KMS-11 (cell line): ENCODE measurements around the gene PRPF19.

Experiments
- H2AFZ ChIP-seq: fragments of 200-600 bp; sonication (generic); 2 replicates; pipeline ENCODE4 v1.6.1; 2016; ENCODE audit warnings: antibody characterized with exemption, mixed run types, low read depth
- H3K27ac ChIP-seq: fragments of 200-600 bp; sonication (generic); 2 replicates; pipeline ENCODE4 v1.6.1; 2016; ENCODE audit warnings: mild to moderate bottlenecking, mixed run types
- H3K27me3 ChIP-seq: fragments of 200-600 bp; sonication (generic); 2 replicates; pipeline ENCODE4 v1.6.1; 2017; ENCODE audit warnings: mild to moderate bottlenecking, low read depth, mixed run types, moderate library complexity; ENCODE audit not compliant: insufficient read depth
- H3K36me3 ChIP-seq: fragments of 200-600 bp; sonication (generic); 2 replicates; pipeline ENCODE4 v1.6.1; 2017; ENCODE audit warnings: mild to moderate bottlenecking, mixed run types; ENCODE audit not compliant: insufficient read depth
- H3K4me1 ChIP-seq: fragments of 200-600 bp; sonication (generic); 2 replicates; pipeline ENCODE4 v1.6.1; 2016; ENCODE audit warnings: mild to moderate bottlenecking, low read depth, mixed run types; ENCODE audit not compliant: poor library complexity, severe bottlenecking
- H3K4me2 ChIP-seq: fragments of 200-600 bp; sonication (generic); 2 replicates; pipeline ENCODE4 v1.7.0; 2016; ENCODE audit warnings: mild to moderate bottlenecking, mixed run types
- H3K4me3 ChIP-seq: fragments of 200-600 bp; sonication (generic); IDR thresholded peaks from 2 replicates; pipeline ENCODE4 v1.6.1; 2017; ENCODE audit warnings: low read depth, low read length, mixed read lengths; ENCODE audit not compliant: insufficient read depth
- H3K79me2 ChIP-seq: fragments of 200-600 bp; sonication (generic); 2 replicates; pipeline ENCODE4 v1.6.1; 2016; ENCODE audit warnings: low read depth, mixed run types; ENCODE audit not compliant: insufficient read depth
- H3K9ac ChIP-seq: fragments of 200-600 bp; sonication (generic); 2 replicates; pipeline ENCODE4 v1.6.1; 2016; ENCODE audit warnings: mild to moderate bottlenecking, mixed run types
- H4K20me1 ChIP-seq: fragments of 200-600 bp; sonication (generic); 2 replicates; pipeline ENCODE4 v1.6.1; 2016; ENCODE audit warnings: mild to moderate bottlenecking, mixed run types; ENCODE audit not compliant: insufficient read depth
- TF ChIP-seq, protein P1 (sequence below): fragments of 200-600 bp; sonication (generic); conservative IDR thresholded peaks from 2 replicates; pipeline ENCODE4 v1.6.1; 2017; ENCODE audit warnings: low read depth, mild to moderate bottlenecking, antibody characterized with exemption, low read length, moderate library complexity, mixed read lengths

Gene PRPF19

GRCh38 chr11:60921777-60922335 lies 15.5 kb upstream of the PRPF19 start:
- Histone ChIP-seq H2AFZ (no peak overlapping the region), H3K4me2 (no peak overlapping the region), H3K4me3 (no peak overlapping the region), H3K79me2 (peaks cover 26% of the 10 kb centered on the region), H4K20me1 (peaks cover 4% of the 10 kb centered on the region), H3K36me3 (no peaks in the 10 kb centered on the region; the same call in 1 of the 2 replicates), H3K9ac (no peak overlapping the region), H3K27me3 (peaks cover 10% of the 10 kb centered on the region), H3K27ac (no peak overlapping the region), H3K4me1 (peaks cover 40% of the 10 kb centered on the region)
- TF ChIP-seq, protein P1, sequence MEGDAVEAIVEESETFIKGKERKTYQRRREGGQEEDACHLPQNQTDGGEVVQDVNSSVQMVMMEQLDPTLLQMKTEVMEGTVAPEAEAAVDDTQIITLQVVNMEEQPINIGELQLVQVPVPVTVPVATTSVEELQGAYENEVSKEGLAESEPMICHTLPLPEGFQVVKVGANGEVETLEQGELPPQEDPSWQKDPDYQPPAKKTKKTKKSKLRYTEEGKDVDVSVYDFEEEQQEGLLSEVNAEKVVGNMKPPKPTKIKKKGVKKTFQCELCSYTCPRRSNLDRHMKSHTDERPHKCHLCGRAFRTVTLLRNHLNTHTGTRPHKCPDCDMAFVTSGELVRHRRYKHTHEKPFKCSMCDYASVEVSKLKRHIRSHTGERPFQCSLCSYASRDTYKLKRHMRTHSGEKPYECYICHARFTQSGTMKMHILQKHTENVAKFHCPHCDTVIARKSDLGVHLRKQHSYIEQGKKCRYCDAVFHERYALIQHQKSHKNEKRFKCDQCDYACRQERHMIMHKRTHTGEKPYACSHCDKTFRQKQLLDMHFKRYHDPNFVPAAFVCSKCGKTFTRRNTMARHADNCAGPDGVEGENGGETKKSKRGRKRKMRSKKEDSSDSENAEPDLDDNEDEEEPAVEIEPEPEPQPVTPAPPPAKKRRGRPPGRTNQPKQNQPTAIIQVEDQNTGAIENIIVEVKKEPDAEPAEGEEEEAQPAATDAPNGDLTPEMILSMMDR, result no peak

- Histone ChIP-seq H3K4me3 (no peak overlapping the region), H3K79me2 (peaks cover 32% of the 10 kb centered on the region), H3K4me1 (peaks cover 46% of the 10 kb centered on the region), H4K20me1 (peaks cover 4% of the 10 kb centered on the region), H2AFZ (no peak overlapping the region), H3K9ac (no peak overlapping the region), H3K27me3 (peaks cover 10% of the 10 kb centered on the region), H3K4me2 (no peak overlapping the region), H3K36me3 (no peaks in the 10 kb centered on the region; the same call in 1 of the 2 replicates), H3K27ac (no peak overlapping the region)
- TF ChIP-seq, protein P1, result no peak
Observed at GRCh38 chr11:60921259-60921658, 14.9 kb upstream of the PRPF19 start.

DNA sequence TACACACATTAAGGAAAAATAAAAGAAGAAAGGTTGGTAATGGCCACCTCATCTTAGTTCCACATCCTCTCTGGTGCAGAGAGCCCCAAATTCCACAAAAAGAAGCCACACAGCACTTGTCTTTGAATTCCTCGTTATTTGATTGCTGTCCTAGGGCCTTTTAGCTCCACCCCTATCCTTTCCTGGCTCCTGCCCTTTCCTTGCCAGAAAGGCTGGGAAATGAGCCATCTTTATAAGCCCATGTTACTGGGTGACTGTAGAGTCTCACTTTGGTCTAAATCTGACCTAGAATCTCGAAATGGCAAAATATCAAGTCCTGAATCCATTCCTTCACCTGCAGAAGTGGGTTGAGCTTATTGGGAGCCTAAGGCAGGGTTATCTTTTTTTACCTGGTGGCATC lies 13.6 kb upstream of the PRPF19 start:
- no peak overlapping the region for H3K9ac ChIP-seq
- no peak overlapping the region for H2AFZ ChIP-seq
- H3K27me3 ChIP-seq, result peaks cover 5% of the 10 kb centered on the region
- H3K4me3 ChIP-seq, result no peak overlapping the region
- TF ChIP-seq, protein P1, result no peak
- no peak overlapping the region for H3K4me2 ChIP-seq
- H3K4me1 ChIP-seq, result peaks cover 42% of the 10 kb centered on the region
- H4K20me1 ChIP-seq, result peaks cover 4% of the 10 kb centered on the region
- peaks cover 42% of the 10 kb centered on the region for H3K79me2 ChIP-seq
- no peaks in the 10 kb centered on the region; the same call in 1 of the 2 replicates for H3K36me3 ChIP-seq
- no peak overlapping the region for H3K27ac ChIP-seq

DNA sequence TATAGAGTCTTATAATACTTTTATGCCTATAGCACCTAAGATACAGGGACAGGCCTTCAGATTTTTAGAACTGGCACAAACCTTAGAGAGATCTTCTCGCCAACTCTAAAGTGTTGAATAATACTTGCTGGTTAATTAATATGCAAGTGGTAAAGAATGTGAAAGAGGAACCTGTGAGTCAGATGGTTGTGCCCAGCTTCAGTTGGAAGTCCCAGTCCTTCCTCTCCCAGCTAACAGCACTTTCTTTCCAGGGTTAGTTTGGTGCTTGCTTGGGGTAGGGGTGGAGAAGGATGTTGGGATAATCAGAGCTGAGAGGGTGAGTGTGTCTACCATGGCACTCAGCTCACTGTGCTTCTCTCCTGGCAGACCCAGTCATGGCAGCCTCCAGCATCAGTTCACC lies 12.9 kb upstream of the PRPF19 start:
- H3K27ac ChIP-seq, result no peak overlapping the region
- peaks cover 41% of the 10 kb centered on the region for H3K4me1 ChIP-seq
- no peak overlapping the region for H3K9ac ChIP-seq
- H3K27me3 ChIP-seq, result no peaks in the 10 kb centered on the region; the same call in 1 of the 2 replicates
- TF ChIP-seq, protein P1, result no peak
- H3K36me3 ChIP-seq, result no peaks in the 10 kb centered on the region; the same call in 1 of the 2 replicates
- no peak overlapping the region for H2AFZ ChIP-seq
- no peak overlapping the region for H3K4me3 ChIP-seq
- peaks cover 48% of the 10 kb centered on the region for H3K79me2 ChIP-seq
- peaks cover 4% of the 10 kb centered on the region for H4K20me1 ChIP-seq
- no peak overlapping the region for H3K4me2 ChIP-seq
